PFSK-1 (cell line): Measurements from ENCODE around the gene MKNK2.

Source experiments
- FOXP2 ChIP-seq: optimal IDR thresholded peaks from 2 replicates; pipeline ENCODE3; 2011; ENCODE audit warnings: borderline replicate concordance, control low read depth, inconsistent platforms; ENCODE audit not compliant: insufficient read depth; ENCODE audit errors: extremely low read length, extremely low read depth
- POLR2AphosphoS5 ChIP-seq: IDR thresholded peaks from 2 replicates; pipeline ENCODE4 v1.6.1; 2012; ENCODE audit warnings: low read depth, mild to moderate bottlenecking, control low read depth, low read length, moderate library complexity
- SIN3A ChIP-seq: IDR thresholded peaks from 2 replicates; pipeline ENCODE4 v1.6.1; 2012; ENCODE audit warnings: mild to moderate bottlenecking, low read length, moderate library complexity, borderline replicate concordance; ENCODE audit not compliant: insufficient read depth
- TAF1 ChIP-seq: IDR thresholded peaks from 2 replicates; pipeline ENCODE4 v1.6.1; 2012; ENCODE audit warnings: low read length, control low read depth, borderline replicate concordance; ENCODE audit not compliant: insufficient read depth
- TF ChIP-seq, protein P1 (sequence below), 2 experiments: IDR thresholded peaks; 2 replicates each; pipeline versions ENCODE4 v1.6.1 to v1.8.0; 2011 to 2012; ENCODE audit warnings: low read depth in 2 of 2, low read length in 2 of 2, control low read depth in 1 of 2, inconsistent platforms in 1 of 2, mild to moderate bottlenecking in 1 of 2, moderate library complexity in 1 of 2; ENCODE audit not compliant: insufficient read depth in 1 of 2

The MKNK2 gene

DNA sequence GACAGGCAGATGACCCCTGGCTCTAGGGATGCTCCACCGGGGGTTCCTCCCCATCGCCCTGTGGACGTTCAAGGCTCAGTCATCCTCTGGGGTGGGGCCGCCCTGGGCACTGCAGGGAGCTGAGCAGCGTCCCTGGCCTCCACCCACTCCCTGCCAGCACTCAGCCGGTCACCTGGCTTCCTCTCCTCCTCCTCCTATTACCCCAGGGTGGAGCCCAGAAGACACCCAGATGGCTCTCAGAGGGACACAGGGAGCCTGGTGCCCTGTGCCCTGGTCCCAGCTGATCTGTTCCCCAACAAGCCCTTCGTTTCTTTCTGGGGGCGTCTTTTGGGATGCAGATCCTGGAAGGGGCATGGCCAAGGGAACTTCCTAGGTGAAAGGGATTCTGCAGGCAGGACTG lies 3.7 kb upstream of the MKNK2 start:
- TF ChIP-seq SIN3A, result no peak
- TF ChIP-seq, protein P1, sequence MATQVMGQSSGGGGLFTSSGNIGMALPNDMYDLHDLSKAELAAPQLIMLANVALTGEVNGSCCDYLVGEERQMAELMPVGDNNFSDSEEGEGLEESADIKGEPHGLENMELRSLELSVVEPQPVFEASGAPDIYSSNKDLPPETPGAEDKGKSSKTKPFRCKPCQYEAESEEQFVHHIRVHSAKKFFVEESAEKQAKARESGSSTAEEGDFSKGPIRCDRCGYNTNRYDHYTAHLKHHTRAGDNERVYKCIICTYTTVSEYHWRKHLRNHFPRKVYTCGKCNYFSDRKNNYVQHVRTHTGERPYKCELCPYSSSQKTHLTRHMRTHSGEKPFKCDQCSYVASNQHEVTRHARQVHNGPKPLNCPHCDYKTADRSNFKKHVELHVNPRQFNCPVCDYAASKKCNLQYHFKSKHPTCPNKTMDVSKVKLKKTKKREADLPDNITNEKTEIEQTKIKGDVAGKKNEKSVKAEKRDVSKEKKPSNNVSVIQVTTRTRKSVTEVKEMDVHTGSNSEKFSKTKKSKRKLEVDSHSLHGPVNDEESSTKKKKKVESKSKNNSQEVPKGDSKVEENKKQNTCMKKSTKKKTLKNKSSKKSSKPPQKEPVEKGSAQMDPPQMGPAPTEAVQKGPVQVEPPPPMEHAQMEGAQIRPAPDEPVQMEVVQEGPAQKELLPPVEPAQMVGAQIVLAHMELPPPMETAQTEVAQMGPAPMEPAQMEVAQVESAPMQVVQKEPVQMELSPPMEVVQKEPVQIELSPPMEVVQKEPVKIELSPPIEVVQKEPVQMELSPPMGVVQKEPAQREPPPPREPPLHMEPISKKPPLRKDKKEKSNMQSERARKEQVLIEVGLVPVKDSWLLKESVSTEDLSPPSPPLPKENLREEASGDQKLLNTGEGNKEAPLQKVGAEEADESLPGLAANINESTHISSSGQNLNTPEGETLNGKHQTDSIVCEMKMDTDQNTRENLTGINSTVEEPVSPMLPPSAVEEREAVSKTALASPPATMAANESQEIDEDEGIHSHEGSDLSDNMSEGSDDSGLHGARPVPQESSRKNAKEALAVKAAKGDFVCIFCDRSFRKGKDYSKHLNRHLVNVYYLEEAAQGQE (IDR thresholded peaks at IDR 0.05; ENCODE audit: insufficient read depth in 1 of 2, low read depth in 2 of 2, low read length in 2 of 2), result no peak
- TF ChIP-seq FOXP2, result no peak
- TF ChIP-seq POLR2AphosphoS5, result no peak
- no peak for TF ChIP-seq TAF1

DNA sequence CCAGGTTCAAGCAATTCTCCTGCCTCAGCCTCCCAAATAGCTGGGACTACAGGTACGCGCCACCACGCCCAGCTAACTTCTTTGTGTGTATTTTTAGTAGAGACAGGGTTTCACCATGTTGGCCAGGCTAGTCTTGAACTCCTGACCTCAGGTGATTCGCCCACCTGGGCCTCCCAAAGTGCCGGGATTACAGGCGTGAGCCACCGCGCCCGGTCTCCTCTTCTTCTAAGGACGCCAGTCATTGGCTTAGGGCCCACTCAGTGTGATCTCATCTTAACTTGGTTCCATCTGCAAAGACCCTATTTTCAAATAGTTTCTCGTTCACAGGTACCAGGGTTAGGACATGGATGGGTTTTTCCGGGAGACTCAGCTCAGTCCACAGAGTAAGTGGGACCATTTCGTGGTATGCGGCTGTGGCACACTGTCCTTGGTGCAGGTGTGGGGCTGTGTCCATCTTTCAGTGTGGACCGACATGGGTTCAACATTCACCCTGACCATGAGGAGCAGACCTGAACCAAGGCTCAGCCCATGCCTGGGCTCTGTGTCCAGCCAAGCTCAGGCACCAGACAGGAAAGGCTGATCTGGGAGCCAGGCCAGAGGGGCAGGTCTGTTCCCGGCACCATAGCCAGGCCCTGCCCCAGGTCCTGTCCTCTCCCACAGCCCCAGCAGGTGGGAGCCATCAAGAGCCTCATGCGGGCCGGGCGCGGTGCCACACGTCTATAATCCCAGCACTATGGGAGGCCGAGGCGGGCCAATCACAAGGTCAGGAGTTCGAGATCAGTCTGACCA lies 2.8 kb upstream of the MKNK2 start:
- TF ChIP-seq POLR2AphosphoS5 (no peak), FOXP2 (no peak), SIN3A (no peak)
- TF ChIP-seq, protein P1 (IDR thresholded peaks at IDR 0.05; ENCODE audit: insufficient read depth in 1 of 2, low read depth in 2 of 2, low read length in 2 of 2), result no peak

DNA sequence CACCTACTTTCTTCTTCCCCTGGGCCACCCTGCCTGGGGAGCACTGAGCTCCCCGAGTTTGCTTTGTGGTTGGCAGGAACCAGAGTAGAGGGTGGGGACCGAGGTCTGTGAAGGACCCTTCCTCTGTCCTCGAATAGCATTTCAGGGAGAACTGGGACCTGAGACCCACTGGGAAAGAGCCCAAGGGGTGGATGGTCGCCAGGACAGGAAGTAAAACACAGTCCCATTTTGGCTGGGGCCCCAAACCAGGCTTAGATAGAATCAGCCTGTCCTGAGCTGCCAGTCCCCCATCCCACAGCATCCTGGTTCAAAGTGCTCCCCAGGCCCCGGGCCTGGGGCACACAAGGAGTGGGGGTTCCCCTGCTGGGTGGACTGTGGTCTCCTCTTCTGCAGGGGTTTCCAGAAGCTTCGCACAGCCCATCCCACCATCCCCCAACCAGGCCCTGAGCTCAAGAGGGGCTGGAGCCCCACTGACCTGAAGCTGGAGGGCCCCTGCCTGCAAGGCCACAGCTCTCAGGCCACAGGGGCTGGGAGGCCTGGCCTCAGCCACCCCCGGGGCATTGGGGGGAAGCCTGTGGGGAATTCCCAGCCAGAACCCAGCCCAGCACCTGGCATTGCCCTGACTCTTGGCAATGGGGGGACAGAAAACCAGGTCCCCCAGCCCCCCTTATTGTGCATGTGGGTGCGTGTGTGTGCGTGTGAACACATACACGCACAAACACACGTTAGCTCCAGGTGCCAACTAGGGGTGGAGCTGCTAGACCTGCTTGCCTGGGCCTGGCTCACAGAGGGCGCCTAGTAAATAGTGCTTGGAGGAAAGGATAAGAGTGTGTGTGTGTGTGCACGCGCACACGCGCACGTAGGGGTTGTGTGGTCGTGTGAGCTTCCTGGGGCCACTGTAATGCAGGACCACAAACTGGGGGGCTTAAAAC lies 995 bp upstream of the MKNK2 start:
- TF ChIP-seq POLR2AphosphoS5, result no peak

DNA sequence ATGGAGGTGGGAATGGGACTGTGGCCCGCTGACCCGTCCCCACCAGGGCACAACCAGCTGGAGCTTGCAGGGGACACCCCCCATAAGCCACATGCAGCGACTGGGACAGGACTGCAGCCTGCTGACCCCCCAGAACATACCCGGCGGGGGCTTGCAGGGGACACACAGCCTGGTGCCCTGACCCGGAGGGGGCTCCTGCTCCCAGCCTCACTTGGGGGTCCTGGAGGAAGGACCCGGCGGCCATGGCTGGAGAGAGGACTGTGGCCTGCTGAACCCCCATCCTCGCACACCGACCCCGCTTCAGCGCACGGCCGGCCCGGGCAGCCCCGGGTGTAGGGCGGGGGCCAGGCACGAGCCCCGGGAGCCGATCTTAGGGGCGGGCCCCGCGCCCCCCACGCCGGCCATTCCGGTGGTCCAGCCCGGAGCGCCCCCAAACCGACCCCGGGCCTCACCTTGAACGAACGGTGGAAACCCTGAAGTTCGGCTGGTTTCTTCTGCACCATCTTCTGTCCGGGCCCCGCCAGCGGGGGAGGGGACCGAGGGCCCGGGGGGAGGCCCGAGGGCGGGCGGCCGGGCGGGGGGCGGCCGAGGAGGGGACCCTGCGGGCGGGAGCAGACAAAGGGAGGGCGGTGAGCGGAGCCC lies 574 bp downstream of the MKNK2 start:
- TF ChIP-seq SIN3A (no peak), POLR2AphosphoS5 (no peak), TAF1 (no peak), FOXP2 (no peak)

DNA sequence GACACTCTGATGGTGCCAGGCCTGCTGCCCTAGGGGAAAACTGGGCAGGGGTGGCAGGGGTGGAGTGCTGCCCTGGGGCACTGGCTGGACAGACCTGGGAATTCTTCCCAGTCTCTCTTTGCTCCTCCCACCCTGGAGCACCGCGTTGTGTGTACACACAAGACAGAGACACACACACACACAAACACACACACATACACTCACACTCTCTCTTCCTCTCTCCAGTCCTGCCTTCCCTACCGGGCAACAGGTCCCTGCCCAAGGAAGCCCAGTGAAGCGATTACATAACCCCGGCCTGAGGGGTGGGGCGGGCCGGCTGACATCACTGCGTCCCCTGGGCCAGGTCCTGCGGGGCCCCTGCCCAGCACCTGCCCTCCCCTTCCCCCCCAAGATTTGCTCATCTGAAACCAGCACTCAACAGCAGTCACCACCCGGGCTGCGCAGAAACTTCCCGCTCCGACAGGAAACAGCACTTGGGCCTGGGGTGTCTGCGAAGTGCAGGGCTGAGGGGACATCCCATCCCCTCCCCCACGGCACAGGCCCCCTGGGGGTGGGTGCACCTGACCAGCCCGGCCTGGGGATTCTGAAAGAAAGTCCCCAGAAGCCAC lies 1.2 kb downstream of the MKNK2 start:
- TF ChIP-seq, protein P1 (IDR thresholded peaks at IDR 0.05; ENCODE audit: insufficient read depth in 1 of 2, low read depth in 2 of 2, low read length in 2 of 2), result no peak
- TF ChIP-seq FOXP2 (no peak), POLR2AphosphoS5 (0 out of 2 replicates have a peak, but pooled peaks have one; percentile 12), TAF1 (0 out of 2 replicates have a peak, but pooled peaks have one; percentile 41), SIN3A (peak; percentile 73; the same call in 1 of the 2 replicates)
